ENCODE measurements around the gene TRANK1.

DNA sequence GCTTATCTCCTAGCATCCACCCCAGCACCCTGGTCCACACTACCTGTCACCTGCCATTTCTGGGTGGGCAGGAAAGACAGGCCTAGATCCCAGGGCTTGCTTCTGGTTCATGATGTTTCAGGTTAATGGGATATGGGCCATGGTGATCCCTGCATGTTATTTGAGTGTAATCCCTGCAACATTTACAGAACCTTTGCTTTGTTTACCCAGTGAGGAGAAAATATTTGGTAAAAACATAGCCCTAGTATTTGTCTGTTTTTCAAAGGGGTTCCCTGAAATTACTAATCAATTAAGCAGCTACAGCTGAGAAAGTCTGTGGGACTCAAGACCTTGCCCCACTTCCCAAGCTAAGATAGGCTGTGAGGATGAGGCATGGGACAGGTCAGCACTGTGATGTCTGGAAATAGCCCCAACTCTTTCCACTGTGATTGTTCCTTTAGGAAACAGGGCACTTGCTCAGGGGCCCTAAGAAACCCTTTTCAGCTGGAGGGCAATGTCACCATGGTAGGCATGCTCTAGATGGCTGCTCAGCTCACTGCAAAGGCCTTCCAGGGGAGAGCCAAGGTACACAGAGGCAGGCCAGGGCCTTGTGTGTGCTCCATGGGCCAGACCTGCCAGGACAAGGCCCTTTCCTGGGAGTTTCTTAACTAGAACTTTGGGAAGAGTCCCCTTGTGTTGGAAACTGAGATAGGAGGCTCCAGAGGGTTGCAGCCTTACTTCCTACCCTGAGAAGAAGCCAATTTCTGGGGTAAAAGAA is 11.1 kb downstream of the TRANK1 start:
- TF ChIP-seq, protein P1, sequence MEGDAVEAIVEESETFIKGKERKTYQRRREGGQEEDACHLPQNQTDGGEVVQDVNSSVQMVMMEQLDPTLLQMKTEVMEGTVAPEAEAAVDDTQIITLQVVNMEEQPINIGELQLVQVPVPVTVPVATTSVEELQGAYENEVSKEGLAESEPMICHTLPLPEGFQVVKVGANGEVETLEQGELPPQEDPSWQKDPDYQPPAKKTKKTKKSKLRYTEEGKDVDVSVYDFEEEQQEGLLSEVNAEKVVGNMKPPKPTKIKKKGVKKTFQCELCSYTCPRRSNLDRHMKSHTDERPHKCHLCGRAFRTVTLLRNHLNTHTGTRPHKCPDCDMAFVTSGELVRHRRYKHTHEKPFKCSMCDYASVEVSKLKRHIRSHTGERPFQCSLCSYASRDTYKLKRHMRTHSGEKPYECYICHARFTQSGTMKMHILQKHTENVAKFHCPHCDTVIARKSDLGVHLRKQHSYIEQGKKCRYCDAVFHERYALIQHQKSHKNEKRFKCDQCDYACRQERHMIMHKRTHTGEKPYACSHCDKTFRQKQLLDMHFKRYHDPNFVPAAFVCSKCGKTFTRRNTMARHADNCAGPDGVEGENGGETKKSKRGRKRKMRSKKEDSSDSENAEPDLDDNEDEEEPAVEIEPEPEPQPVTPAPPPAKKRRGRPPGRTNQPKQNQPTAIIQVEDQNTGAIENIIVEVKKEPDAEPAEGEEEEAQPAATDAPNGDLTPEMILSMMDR (IDR thresholded peaks at IDR 0.05; ENCODE audit: insufficient read depth, low read length, poor library complexity, severe bottlenecking), result no peak
- no peak for TF ChIP-seq EZH2phosphoT487 (conservative IDR thresholded peaks at IDR 0.05; ENCODE audit: low read length)
